K562 (cell line): ENCODE measurements around the gene GLUL. TPM values are rescaled to one million over a fixed set of nuclear protein-coding genes. Genes with fewer than 3 reads are reported as not detected.

ENCODE experiments used
- AFF4 ChIP-seq: sonication (generic); formaldehyde crosslinking; IDR thresholded peaks from 2 replicates; pipeline ENCODE4 v1.8.0; 2023; ENCODE audit warnings: mild to moderate bottlenecking, missing genetic modification reagents
- BCL6 ChIP-seq: fragments of 250-450 bp; sonication (Bioruptor Pico); IDR thresholded peaks from 2 replicates; pipeline ENCODE4 v1.4.0; 2020
- GTF2B ChIP-seq: IDR thresholded peaks from 2 replicates; pipeline ENCODE4 v1.6.1; 2011; ENCODE audit not compliant: insufficient read length; ENCODE audit errors: extremely low read depth
- HNRNPLL ChIP-seq: fragments of 200-400 bp; formaldehyde crosslinking; IDR thresholded peaks from 2 replicates; pipeline ENCODE4 v1.6.1; 2017; ENCODE audit warnings: low read length, low read depth, mild to moderate bottlenecking; ENCODE audit not compliant: poor library complexity, severe bottlenecking
- HOXB6 ChIP-seq: fragments of 250-450 bp; sonication (Bioruptor Pico); IDR thresholded peaks from 2 replicates; pipeline ENCODE4 v1.5.1; 2022; ENCODE audit warnings: mild to moderate bottlenecking, borderline replicate concordance
- MAFF ChIP-seq: IDR thresholded peaks from 2 replicates; pipeline ENCODE4 v1.6.1; 2012; ENCODE audit warnings: low read length, improper control_type of control experiment
- MTA2 ChIP-seq: fragments of 450-650 bp; IDR thresholded peaks from 2 replicates; pipeline ENCODE4 v1.6.1; 2016; ENCODE audit warnings: low read depth
- MTA3 ChIP-seq: fragments of 450-650 bp; formaldehyde crosslinking; IDR thresholded peaks from 2 replicates; pipeline ENCODE4 v1.6.1; 2017; ENCODE audit warnings: mild to moderate bottlenecking, borderline replicate concordance
- PHTF2 ChIP-seq: fragments of 250-450 bp; sonication (Bioruptor Pico); IDR thresholded peaks from 2 replicates; pipeline ENCODE4 v1.5.0; 2021; ENCODE audit warnings: mild to moderate bottlenecking
- RBFOX2 ChIP-seq: fragments of 200-400 bp; formaldehyde crosslinking; IDR thresholded peaks from 2 replicates; pipeline ENCODE4 v1.6.1; 2017; ENCODE audit warnings: low read depth, mild to moderate bottlenecking, low read length, moderate library complexity
- RBM25 ChIP-seq: fragments of 200-400 bp; formaldehyde crosslinking; IDR thresholded peaks from 2 replicates; pipeline ENCODE4 v1.6.1; 2018; ENCODE audit warnings: low read length, low read depth, moderate library complexity; ENCODE audit not compliant: severe bottlenecking
- RFX7 ChIP-seq: fragments of 250-450 bp; sonication (Bioruptor Pico); IDR thresholded peaks from 2 replicates; pipeline ENCODE4 v1.5.1; 2021; ENCODE audit warnings: mild to moderate bottlenecking
- SIN3A ChIP-seq, 2 experiments: fragments of 150-350 bp in 1 of 2; IDR thresholded peaks; 2 replicates each; pipeline ENCODE4 v1.6.1; 2011 to 2016; ENCODE audit warnings: borderline replicate concordance in 2 of 2, low read depth in 2 of 2, low read length in 2 of 2, mild to moderate bottlenecking in 2 of 2, moderate library complexity in 2 of 2; ENCODE audit not compliant: control insufficient read depth in 1 of 2
- SIX5 ChIP-seq, 2 experiments: IDR thresholded peaks; 2 replicates each; pipeline ENCODE4 v1.6.1; 2011; ENCODE audit warnings: low read length in 2 of 2, borderline replicate concordance in 1 of 2, low read depth in 1 of 2, mild to moderate bottlenecking in 1 of 2, moderate library complexity in 1 of 2; ENCODE audit not compliant: insufficient read depth in 1 of 2
- SLC30A9 ChIP-seq: fragments of 250-450 bp; sonication (Bioruptor Pico); IDR thresholded peaks from 2 replicates; pipeline ENCODE4 v1.8.0; 2022; ENCODE audit warnings: mild to moderate bottlenecking, moderate library complexity
- SMARCB1 ChIP-seq: IDR thresholded peaks from 2 replicates; pipeline ENCODE4 v1.6.1; 2011; ENCODE audit warnings: improper control_type of control experiment, low read depth; ENCODE audit not compliant: insufficient read length
- TCF3 ChIP-seq: sonication (generic); formaldehyde crosslinking; IDR thresholded peaks from 2 replicates; pipeline ENCODE4 v1.4.0; 2020; ENCODE audit warnings: mild to moderate bottlenecking, missing genetic modification reagents
- TSC22D4 ChIP-seq: fragments of 450-650 bp; IDR thresholded peaks from 2 replicates; pipeline ENCODE4 v1.6.1; 2016; ENCODE audit warnings: missing genetic modification characterization, missing biosample characterization, control low read depth
- ZKSCAN8 ChIP-seq: fragments of 200-800 bp; sonication (Bioruptor generic); IDR thresholded peaks from 2 replicates; pipeline ENCODE4 v1.6.1; 2016; ENCODE audit warnings: missing genetic modification characterization, missing compliant biosample characterization
- ZNF449 ChIP-seq: fragments of 250-450 bp; sonication (Bioruptor Pico); IDR thresholded peaks from 2 replicates; pipeline ENCODE4 v1.8.0; 2022; ENCODE audit warnings: moderate library complexity, mild to moderate bottlenecking, inconsistent platforms
- polyA plus RNA-seq, 8 experiments: library from polyadenylated mRNA; depleted of rRNA in 4 of 8; stranded (reverse) in 5 of 8; unstranded in 3 of 8; fragments of >200 nt; fragmentation: Nextera tagmentation in 2 of 8; fragmentation: Illumina TruSeq in 1 of 8; extraction: Ambion mirVana in 2 of 8; extraction: Trizol in 1 of 8; gene quantifications; 2 replicates each; pipeline versions ENCODE4 v1.2.1 to v1.2.3, GENCODE V29; 2011 to 2014; ENCODE audit warnings: inconsistent platforms in 1 of 8, missing spikeins in 1 of 8
- total RNA-seq, 7 experiments: library from RNA; depleted of rRNA in 6 of 7; stranded (reverse); fragments of >200 nt in 6 of 7; fragmentation: Illumina TruSeq in 2 of 7; extraction: Trizol in 2 of 7; gene quantifications; 2 replicates each; pipeline versions ENCODE4 v1.2.1 to v1.2.3, GENCODE V29; 2011 to 2021; ENCODE audit warnings: low replicate concordance in 1 of 7

GLUL gene
- total and polyA plus RNA-seq, 9 of the 15 experiments (the other 6 are each of a cell fraction or from before 2014, with no cell fraction given), result 1,088 to 4,222 (median 1,338) TPM

GRCh38 chr1:182337736-182338571, 53.6 kb downstream of the GLUL start (continued):
- no peak for TF ChIP-seq AFF4 (CRISPR knock-in tag)
- TF ChIP-seq MTA3, result peak; percentile 95
- TF ChIP-seq RFX7 (CRISPR knock-in tag), result no peak
- TF ChIP-seq HOXB6 (CRISPR knock-in tag), result no peak
- peak; percentile 95 for TF ChIP-seq TCF3 (CRISPR knock-in tag)
- TF ChIP-seq HNRNPLL, result no peak
- no peak for TF ChIP-seq SIX5 (IDR thresholded peaks at IDR 0.05; ENCODE audit: borderline replicate concordance in 1 of 2, insufficient read depth in 1 of 2, low read depth in 1 of 2, low read length in 2 of 2)
- TF ChIP-seq SLC30A9 (CRISPR knock-in tag), result no peak
- TF ChIP-seq PHTF2 (CRISPR knock-in tag), result no peak
- no peak for TF ChIP-seq SIN3A (IDR thresholded peaks at IDR 0.05; ENCODE audit: borderline replicate concordance in 2 of 2, control insufficient read depth in 1 of 2, low read depth in 2 of 2, low read length in 2 of 2)
- peak; percentile 61 for TF ChIP-seq MTA2
- TF ChIP-seq ZNF449 (CRISPR knock-in tag), result peak; percentile 70
- TF ChIP-seq SMARCB1, result no peak
- no peak for TF ChIP-seq MAFF
- 0 out of 2 replicates have a peak, but pooled peaks have one; percentile 62 for TF ChIP-seq BCL6
- TF ChIP-seq TSC22D4 (tag), result no peak
- TF ChIP-seq GTF2B, result no peak
- TF ChIP-seq RBM25, result no peak
- TF ChIP-seq RBFOX2, result peak; percentile 54
- TF ChIP-seq ZKSCAN8 (CRISPR knock-in tag), result no peak
